HG03108 (cell line): ENCODE data around the gene KDM2A.
A peak's percentile ranks its signal among the peaks of the same experiment; 100 is the strongest.

ENCODE experiments used
- ATAC-seq: cut with Tn5 transposase; IDR thresholded peaks from one replicate; pipeline ENCODE4 v1.9.1; 2021; ENCODE audit warnings: moderate library complexity; ENCODE audit not compliant: unreplicated experiment

The KDM2A gene

GRCh38 chr11:67282876-67283371 lies 163.9 kb downstream of the KDM2A start:
- ATAC-seq: no peak

GRCh38 chr11:67283481-67283963 lies 164.5 kb downstream of the KDM2A start:
- ATAC-seq: no peak

DNA sequence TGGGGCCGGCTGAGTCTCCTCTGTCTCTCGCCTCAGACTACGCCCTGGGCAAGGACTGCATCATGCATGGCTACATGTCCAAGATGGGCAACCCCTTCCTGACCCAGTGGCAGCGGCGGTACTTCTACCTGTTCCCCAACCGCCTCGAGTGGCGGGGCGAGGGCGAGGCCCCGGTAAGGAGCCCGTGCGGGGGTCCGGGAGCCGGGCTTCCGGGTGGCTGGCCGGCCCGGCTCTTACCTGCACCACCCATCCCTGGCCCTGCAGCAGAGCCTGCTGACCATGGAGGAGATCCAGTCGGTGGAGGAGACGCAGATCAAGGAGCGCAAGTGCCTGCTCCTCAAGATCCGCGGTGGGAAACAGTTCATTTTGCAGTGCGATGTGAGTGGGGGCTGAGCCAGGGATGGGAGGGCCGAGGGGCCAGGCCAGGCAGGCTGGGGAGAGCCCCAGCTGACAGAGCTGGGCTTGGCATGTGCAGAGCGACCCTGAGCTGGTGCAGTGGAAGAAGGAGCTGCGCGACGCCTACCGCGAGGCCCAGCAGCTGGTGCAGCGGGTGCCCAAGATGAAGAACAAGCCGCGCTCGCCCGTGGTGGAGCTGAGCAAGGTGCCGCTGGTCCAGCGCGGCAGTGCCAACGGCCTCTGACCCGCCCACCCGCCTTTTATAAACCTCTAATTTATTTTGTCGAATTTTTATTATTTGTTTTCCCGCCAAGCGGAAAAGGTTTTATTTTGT lies 165.9 kb downstream of the KDM2A start:
- ATAC-seq: no peak

GRCh38 chr11:67285541-67286498 lies 166.8 kb downstream of the KDM2A start:
- no peak for ATAC-seq

- ATAC-seq: no peak
Observed at GRCh38 chr11:67286621-67287333, 167.7 kb downstream of the KDM2A start.

DNA sequence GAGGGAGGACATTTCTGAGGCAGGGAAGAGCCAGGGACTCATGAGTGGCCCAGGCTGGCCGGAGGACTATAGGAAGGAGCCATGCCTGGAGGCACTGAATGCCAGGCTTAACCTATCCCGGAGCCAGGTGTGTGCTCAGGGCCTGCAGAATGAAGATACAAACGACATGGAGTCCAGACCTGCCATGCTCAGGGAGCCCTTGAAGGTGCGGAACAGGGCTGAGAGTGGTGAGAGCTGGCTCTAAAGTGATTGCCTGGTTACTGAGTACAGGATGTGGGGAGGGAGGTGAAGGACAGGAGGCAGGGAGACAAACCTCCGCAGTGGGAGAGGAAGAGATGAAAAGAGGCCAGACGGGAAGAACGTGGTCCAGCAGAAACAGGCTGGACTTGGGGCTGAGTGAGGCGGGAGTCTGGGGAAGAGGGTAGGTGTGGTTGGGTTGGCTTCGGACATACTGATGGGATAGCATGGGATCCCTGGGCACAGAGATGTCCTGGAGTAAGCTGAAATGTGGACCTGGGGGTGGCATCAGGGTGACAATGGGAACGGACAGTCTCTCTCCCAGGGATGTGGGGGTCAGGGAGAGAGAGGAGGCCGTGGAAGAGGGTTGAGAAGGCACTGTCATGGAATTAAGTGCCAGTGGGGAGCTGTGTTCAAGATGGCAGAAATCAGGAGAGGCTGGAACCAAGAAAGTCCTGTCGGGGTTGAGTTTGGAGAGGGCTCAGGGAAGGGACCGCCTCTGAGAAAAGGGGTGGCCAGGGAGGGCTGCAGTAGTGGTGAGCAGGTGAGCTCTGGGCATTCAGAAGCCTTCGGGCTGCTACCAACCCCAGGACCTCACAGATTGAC lies 168.5 kb downstream of the KDM2A start:
- no peak for ATAC-seq

DNA sequence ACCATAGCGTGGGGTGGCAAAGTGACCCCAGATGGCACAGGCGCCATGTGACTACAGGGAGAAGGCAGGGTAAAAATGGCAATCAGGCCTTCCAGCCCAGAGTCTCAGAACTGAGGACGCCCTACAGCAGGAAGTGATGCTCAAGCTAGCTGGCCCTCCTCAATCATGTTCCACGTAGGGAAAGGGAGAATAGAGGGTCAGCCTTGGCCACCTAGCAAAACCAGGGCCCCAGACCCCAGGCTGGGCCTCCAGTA lies 169.1 kb downstream of the KDM2A start:
- no peak for ATAC-seq

DNA sequence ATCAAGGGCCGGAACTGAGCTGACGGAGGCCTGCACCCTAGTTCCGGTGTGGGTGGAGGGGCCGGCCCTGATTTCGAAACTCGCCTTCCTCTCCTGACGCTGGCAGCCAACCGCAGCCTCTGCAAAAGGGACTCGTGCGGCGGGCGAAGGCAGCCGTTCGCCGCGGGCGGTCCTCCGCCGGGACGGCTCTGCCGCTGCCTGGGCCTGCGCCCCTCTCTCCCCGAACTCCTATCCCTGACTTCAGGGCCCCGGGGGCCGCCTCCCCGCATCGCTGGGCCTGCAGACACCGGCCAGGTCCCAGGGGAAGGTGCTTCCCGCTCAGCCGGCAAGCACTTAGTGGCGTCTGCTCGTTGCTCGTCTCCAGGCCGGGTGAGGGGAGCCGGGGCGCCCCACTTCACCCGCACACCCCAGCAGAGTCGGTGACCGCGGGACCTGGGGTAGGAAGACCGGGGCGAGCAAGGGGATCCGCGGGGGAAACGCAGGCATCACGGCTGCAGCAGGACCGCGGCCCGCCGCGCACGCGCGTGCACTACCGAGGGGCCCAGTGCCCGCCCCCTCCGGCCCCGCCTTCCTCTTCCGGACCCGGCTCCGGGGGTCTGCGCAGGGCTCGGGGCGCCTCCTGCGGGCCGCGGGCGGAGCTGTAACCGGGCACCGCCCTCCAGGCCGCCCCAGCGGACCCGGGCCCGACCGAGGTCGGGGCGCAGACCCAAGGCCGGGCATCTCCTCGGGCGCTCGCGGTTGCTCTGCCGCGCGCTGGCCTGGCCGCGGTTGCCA lies 169.6 kb downstream of the KDM2A start:
- ATAC-seq: peak; percentile 59

- ATAC-seq: no peak
Observed at GRCh38 chr11:67289226-67289650, 170.2 kb downstream of the KDM2A start, which contains the start of gene ANKRD13D. Gene ANKRD13D, plus strand, starts transcription at chr11:67289303. Its CDS starts 158 bp downstream, at chr11:67289461.

DNA sequence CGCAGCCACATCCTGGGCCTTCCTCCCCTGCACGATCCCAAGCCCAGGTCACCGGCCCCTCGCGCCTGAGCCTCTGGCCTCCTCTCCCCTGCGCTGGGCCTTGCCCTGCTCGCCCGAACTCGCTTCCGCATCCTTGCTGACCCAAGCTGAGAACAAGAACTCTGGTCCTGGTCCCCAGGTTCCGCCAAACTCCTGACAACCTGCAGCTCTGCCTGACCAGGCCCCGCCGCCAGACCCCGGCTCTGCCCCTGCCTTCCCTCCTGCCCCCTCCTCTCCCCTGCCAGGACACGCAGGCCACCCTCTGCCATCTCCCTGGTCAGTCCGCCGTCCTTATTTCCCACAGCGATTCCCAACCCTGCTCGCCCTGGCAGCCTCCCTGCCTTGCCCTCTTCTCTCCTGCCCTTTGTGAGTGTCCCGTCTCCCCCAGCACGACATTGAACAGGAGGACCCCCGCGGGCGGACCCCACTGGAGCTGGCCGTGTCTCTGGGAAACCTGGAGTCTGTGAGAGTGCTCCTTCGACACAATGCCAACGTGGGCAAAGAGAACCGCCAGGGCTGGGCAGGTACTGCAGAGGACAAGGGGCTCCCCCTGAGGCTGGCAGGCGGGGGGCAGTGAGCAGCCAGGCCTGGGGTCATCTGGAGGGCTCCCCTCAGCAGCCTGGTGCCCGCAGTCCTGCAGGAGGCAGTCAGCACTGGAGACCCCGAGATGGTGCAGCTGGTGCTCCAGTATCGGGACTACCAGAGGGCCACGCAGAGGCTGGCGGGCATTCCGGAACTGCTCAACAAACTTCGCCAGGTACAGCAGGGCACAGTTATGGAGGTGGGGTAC lies 170.8 kb downstream of the KDM2A start:
- no peak for ATAC-seq

- no peak for ATAC-seq
Observed at GRCh38 chr11:67290801-67291200, 171.7 kb downstream of the KDM2A start.

- no peak for ATAC-seq
Observed at GRCh38 chr11:67291481-67292381, 172.7 kb downstream of the KDM2A start.

DNA sequence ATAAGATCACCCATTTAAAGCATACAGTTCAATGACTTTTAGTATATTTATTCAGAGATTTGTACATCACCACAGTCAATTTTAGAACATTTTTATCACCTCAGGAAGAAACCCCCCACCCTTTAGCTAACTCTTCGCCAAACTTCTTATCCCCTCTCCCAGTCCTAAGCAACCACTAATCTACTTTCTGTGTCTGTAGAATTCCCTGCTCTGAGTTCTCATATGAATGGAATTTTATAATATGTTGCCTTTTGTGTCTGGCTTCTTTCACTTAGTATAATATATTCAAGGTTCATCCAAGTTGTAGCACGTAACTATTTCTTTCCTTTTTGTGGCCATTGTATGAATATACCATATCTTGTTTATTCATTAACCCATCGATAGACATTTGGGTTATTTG lies 173.6 kb downstream of the KDM2A start:
- ATAC-seq: no peak

- ATAC-seq: no peak
Observed at GRCh38 chr11:67293090-67293489, 174.0 kb downstream of the KDM2A start.

- ATAC-seq: no peak
Observed at GRCh38 chr11:67295846-67296245, 176.8 kb downstream of the KDM2A start.

GRCh38 chr11:67298786-67299185 lies 179.7 kb downstream of the KDM2A start:
- no peak for ATAC-seq

- no peak for ATAC-seq
Observed at GRCh38 chr11:67299471-67300191, 180.6 kb downstream of the KDM2A start.
